ENCODE results near the gene FARP1. TPM values are rescaled to one million over a fixed set of nuclear protein-coding genes. Genes with fewer than 3 reads are reported as not detected.

FARP1 gene
- total and polyA plus RNA-seq, 2 of the 13 experiments (the other 11 are each of a cell fraction or from before 2014, with no cell fraction given), result 70.6 to 126 TPM

DNA sequence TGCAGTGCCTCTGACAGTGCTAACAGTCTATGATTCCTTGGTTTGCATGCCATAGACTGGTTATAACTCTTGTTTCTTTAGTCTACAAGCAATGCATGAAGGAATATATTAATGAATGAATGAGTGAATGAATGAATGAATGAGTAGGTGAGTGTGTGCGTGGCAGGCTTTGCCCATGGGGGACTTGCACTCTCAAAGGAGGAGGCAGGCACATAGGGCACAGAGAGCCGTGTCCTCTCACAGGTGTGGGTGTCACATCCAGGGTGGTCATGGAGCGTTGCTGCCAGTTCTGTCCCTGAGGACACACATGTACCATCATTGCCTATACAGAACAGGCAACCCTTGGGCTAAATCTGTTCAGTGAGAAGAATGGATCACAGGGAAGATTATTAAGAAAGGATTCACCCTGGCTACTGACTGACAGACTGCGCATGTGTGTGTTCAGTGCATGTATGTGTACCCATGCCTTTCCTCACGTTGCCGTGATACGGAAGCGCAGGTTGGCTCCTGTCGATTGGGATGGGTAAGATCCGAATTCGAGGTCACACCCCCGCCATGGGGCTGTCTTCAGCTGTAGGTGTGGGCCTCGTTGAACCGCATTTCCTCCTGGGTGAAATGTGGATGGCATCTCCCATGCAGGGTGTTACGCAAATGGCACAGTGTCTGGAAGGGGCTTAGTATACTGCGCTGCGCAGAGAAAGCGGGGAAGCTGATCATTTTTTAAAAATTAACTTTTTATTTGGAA lies 272.6 kb downstream of the FARP1 start:
- CTCF ChIA-PET (ENCODE audit: low intra/inter-chr PET ratio, low total read pairs), result no interaction called here
- no peak overlapping the region for H3K4me2 ChIP-seq (ENCODE audit: low read depth, low read length)

GRCh38 chr13:98416408-98416807 lies 273.5 kb downstream of the FARP1 start:
- no peaks in the 10 kb centered on the region for H3K9me3 ChIP-seq (ENCODE audit: low read length)
- POLR2A ChIA-PET, result no interaction called here
- no peak overlapping the region for H3K4me3 ChIP-seq (replicated peaks in 1 of 3; ENCODE audit: insufficient read depth in 1 of 3, low read depth in 2 of 3, low read length in 3 of 3)
- ATAC-seq, result no peak
- 100% methylated on average over 3 of the region's 4 CpGs for WGBS (ENCODE audit: low lambda C conversion rate)
- no peak overlapping the region for H3K27ac ChIP-seq (ENCODE audit: extremely low read length, insufficient read depth, low read length)
- intact Hi-C loops (cut with micrococcal nuclease; ENCODE audit: unreplicated experiment), result no loop called here
- DNase-seq (ENCODE audit: low spot score), result no peak
- FAIRE-seq, result no peak
- peaks cover 42 to 88% of the 10 kb centered on the region in 2 experiments for H3K36me3 ChIP-seq (replicated peaks in 1 of 2; ENCODE audit: control insufficient read depth in 1 of 2, insufficient read depth in 2 of 2, low read length in 2 of 2)
- TF ChIP-seq POLR2AphosphoS5 (IDR thresholded peaks at IDR 0.05; ENCODE audit: low read depth, low read length) (0 out of 2 replicates have a peak, but pooled peaks have one; percentile 1), ZNF781 (CRISPR knock-in tag; IDR thresholded peaks at IDR 0.05; ENCODE audit: borderline replicate concordance, not compliant biosample characterization) (no peak)
- no TSS peak for BruUV-seq (replicated peaks)
- H3K9ac ChIP-seq (ENCODE audit: insufficient read depth, low read depth, low read length), result no peak overlapping the region
- in situ Hi-C loops (cut with HindIII; ENCODE audit: extremely low pct_ligation_motif_present, low pct_unique_long_range_greater_than_20kb), result no loop called here
- no peaks in the 10 kb centered on the region for H3K79me2 ChIP-seq (ENCODE audit: insufficient read depth, low read length)
- no peak overlapping the region for H3K4me2 ChIP-seq (ENCODE audit: low read depth, low read length)
- CTCF ChIA-PET (ENCODE audit: low intra/inter-chr PET ratio, low total read pairs), result no interaction called here
- H4K20me1 ChIP-seq (ENCODE audit: insufficient read depth, low read length), result peaks cover 3% of the 10 kb centered on the region; the same call in 1 of the 2 replicates
- H3K4me1 ChIP-seq (ENCODE audit: insufficient read depth, low read length), result no peaks in the 10 kb centered on the region
- H2AFZ ChIP-seq (ENCODE audit: low read length), result no peak overlapping the region
- H3K27me3 ChIP-seq (ENCODE audit: control insufficient read depth in 1 of 2, insufficient read depth in 2 of 2, low read length in 2 of 2), result no peaks in the 10 kb centered on the region

More for the DNA sequence above, 272.6 kb downstream of the FARP1 start:
- Histone ChIP-seq H3K27ac (ENCODE audit: extremely low read length, insufficient read depth, low read length) (no peak overlapping the region), H3K79me2 (ENCODE audit: insufficient read depth, low read length) (no peaks in the 10 kb centered on the region), H3K4me1 (ENCODE audit: insufficient read depth, low read length) (no peaks in the 10 kb centered on the region), H3K9ac (ENCODE audit: insufficient read depth, low read depth, low read length) (no peak overlapping the region), H3K27me3 (ENCODE audit: control insufficient read depth in 1 of 2, insufficient read depth in 2 of 2, low read length in 2 of 2) (no peaks in the 10 kb centered on the region), H4K20me1 (ENCODE audit: insufficient read depth, low read length) (peaks cover 3% of the 10 kb centered on the region; the same call in 1 of the 2 replicates), H2AFZ (ENCODE audit: low read length) (no peak overlapping the region), H3K36me3 (replicated peaks in 1 of 2; ENCODE audit: control insufficient read depth in 1 of 2, insufficient read depth in 2 of 2, low read length in 2 of 2) (peaks cover 42 to 88% of the 10 kb centered on the region in 2 experiments), H3K4me3 (replicated peaks in 1 of 3; ENCODE audit: insufficient read depth in 1 of 3, low read depth in 2 of 3, low read length in 3 of 3) (no peak overlapping the region), H3K9me3 (ENCODE audit: low read length) (no peaks in the 10 kb centered on the region)
- DNase-seq (ENCODE audit: low spot score), result no peak
- 97% methylated on average over 17 of the region's 18 CpGs for WGBS (ENCODE audit: low lambda C conversion rate)
- in situ Hi-C loops (cut with HindIII; ENCODE audit: extremely low pct_ligation_motif_present, low pct_unique_long_range_greater_than_20kb) (no loop called here), intact Hi-C loops (cut with micrococcal nuclease; ENCODE audit: unreplicated experiment) (no loop called here)
- POLR2A ChIA-PET, result no interaction called here
- no TSS peak for BruUV-seq (replicated peaks)
- peak; percentile 10; the same call in 1 of the 3 replicates for ATAC-seq
- TF ChIP-seq ZNF24 (IDR thresholded peaks at IDR 0.05) (peak; percentile 82), RBM39 (IDR thresholded peaks at IDR 0.05; ENCODE audit: low read depth, low read length, poor library complexity, severe bottlenecking) (no peak), PITX1 (CRISPR knock-in tag; IDR thresholded peaks at IDR 0.05) (no peak), MTA1 (CRISPR knock-in tag; IDR thresholded peaks at IDR 0.05; ENCODE audit: borderline replicate concordance) (no peak)
- no peak for FAIRE-seq

All from HepG2 (cell line).